SK-N-MC (cell line): ENCODE results near the gene RNF126.

Experiments
- EZH2 ChIP-seq: fragments of 200-600 bp; sonication (generic); IDR thresholded peaks from one replicate; pipeline ENCODE4 v1.6.1; 2017; ENCODE audit warnings: antibody characterized with exemption
- POLR2AphosphoS5 ChIP-seq: IDR thresholded peaks from 2 replicates; pipeline ENCODE4 v1.6.1; 2012; ENCODE audit warnings: mild to moderate bottlenecking, low read depth, low read length, borderline replicate concordance

DNA sequence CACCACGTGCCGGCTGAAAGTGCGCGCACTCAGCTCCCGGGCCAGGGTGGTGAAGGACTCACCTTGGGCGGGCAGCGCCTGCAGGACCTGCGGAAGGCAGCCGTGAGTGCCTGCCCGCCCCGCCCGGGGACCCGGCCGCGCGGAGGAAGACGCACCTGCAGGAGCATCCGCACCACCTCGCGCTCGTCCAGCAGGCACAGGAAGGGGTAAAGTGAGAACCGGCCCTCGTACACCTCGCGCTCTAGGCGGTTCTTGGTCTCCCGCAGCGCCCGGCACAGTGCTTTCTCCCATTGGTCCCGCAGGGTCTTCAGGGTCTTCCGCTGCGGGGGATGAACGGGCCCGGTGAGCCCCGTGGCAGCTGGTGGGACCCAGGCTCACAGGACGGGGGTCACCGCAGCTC lies 40.3 kb downstream of the RNF126 start:
- no peak for TF ChIP-seq EZH2
- TF ChIP-seq POLR2AphosphoS5 = no peak
